Measurements from ENCODE around the gene TMEM134. TPM values are rescaled to one million over a fixed set of nuclear protein-coding genes. Genes with fewer than 3 reads are reported as not detected.

Gene TMEM134
- polyA plus RNA-seq, 1 experiment: 30.6 TPM

DNA sequence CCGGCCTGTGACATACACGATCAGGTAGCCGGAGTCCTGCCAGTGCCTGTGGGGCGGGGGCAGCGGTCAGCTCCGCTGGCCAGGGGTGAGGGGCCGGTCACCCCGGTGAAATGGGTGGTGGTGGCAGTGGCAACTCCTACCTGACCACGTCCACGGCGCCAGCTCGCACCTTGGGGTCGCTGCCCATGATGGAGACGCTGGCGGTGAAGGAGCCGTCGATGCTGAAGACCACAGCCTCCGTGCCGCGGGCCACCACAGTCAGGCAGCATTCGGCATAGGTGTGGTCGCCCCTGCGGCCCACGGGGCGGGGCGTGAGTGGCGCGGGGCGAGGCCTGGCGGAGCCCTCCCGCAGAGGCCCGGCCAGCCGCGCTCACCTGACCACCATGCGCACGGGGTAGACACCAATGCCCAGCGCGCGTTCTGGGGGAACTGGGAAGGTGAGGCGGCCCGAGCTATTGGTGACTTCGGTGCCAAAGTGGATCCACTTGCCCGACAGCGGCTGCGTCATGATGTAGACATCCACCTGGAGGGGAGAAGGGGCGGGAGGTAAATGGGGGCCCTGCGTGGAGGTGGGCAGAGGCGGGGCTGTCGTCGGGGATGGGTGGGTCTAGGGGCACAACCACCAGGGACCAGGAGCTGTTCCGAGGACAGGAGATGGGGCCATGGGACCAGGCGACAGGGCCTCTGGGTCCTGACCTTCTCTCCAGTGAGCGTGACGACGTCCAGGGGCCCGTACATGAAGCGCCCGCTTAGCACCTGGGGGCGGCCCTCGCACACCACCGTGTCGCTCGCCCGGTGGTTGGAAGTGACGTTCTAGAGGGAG, 24.7 kb upstream of the TMEM134 start:
- DNase-seq (ENCODE audit: low read depth): no peak
- Histone ChIP-seq H3K36me3 (ENCODE audit: control insufficient read depth, insufficient read depth, low read length) (peaks cover 32% of the 10 kb centered on the region), H3K4me3 (ENCODE audit: low read depth, low read length) (no peak overlapping the region), H3K27me3 (ENCODE audit: control insufficient read depth, insufficient read depth, low read length) (no peaks in the 10 kb centered on the region)
- ChIA-PET POLR2A (no interaction called here), CTCF (no interaction called here)
- TF ChIP-seq, protein P1, sequence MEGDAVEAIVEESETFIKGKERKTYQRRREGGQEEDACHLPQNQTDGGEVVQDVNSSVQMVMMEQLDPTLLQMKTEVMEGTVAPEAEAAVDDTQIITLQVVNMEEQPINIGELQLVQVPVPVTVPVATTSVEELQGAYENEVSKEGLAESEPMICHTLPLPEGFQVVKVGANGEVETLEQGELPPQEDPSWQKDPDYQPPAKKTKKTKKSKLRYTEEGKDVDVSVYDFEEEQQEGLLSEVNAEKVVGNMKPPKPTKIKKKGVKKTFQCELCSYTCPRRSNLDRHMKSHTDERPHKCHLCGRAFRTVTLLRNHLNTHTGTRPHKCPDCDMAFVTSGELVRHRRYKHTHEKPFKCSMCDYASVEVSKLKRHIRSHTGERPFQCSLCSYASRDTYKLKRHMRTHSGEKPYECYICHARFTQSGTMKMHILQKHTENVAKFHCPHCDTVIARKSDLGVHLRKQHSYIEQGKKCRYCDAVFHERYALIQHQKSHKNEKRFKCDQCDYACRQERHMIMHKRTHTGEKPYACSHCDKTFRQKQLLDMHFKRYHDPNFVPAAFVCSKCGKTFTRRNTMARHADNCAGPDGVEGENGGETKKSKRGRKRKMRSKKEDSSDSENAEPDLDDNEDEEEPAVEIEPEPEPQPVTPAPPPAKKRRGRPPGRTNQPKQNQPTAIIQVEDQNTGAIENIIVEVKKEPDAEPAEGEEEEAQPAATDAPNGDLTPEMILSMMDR (IDR thresholded peaks at IDR 0.05; ENCODE audit: insufficient read depth, low read depth, low read length): no peak

DNA sequence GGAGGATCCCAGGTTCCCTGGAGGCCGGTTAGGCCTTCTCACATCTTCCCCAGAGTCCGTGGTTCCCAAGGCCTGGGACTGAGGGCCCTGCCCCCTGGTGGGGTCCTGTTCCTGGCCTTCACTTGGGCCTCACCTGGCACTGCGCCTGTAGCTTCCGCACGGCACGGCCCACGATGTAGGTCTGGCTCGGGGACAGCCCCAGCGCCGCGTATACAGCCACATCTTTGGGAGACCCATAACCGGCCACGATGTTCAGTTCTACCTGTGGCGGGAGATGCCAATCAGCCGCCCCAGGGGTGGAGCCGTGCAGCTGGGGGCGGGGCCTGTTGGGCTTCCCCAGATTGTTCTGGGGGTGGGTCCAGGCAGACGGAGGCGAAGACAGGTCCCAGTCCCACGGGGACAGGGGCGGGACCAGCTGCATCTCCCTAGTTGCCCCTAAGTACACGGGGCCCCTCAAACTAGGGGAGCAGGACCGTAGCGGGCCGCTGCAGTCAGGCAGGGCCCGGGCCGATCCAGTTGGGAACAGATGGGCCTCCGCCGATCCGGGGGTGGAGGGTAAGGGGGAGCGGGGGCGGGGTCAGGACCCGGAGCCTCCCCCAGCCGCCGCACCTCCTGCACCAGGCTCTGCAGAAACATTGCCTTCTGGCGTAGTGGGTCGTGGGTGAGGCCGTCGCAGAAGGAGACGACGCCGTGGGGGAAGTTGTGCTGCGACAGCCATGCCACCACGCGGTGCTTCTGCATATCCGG, 23.9 kb upstream of the TMEM134 start:
- TF ChIP-seq, protein P1 (IDR thresholded peaks at IDR 0.05; ENCODE audit: insufficient read depth, low read depth, low read length): no peak
- H3K36me3 ChIP-seq (ENCODE audit: control insufficient read depth, insufficient read depth, low read length): peaks cover 34% of the 10 kb centered on the region
- no peaks in the 10 kb centered on the region for H3K27me3 ChIP-seq (ENCODE audit: control insufficient read depth, insufficient read depth, low read length)
- ChIA-PET POLR2A (no interaction called here), CTCF (interaction anchor here (0.8 kb wide), 1 partner anchor 142 kb away, joined by 3 read pairs; no protein-coding TSS in a partner anchor)
- H3K4me3 ChIP-seq (ENCODE audit: low read depth, low read length): no peak overlapping the region
- DNase-seq (ENCODE audit: low read depth): no peak

DNA sequence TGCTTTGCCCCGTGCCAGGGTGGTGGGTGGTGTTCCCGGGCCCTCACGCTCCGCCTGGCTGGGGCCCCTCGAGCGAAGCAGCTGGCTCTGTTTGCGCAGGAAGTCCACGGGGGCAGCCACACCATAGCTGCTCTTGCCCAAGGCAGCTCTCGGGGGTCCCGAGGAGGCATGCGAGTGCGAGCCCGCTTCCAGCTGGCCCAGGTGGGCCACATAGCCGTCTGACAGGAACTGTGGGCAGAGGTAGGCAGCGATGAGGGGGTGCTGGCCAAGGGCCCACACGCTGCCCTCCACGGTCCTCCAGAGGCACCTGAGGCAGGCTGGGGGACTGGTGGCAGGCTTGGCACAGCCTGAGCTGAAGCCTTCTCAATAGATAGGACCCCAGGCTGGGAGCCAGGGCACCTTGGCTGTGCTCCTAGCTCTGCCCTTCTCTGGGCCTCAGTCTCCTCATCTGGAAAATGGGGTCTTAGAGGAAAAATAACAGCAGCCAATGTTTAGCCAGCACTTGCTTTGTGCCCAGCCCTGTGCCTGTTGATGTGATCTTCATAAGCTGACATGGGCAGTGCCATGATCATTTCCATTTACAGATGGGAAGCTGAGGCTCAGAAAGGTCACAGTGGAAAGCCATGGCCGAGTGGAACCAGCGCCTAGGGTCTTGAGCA, 23.1 kb upstream of the TMEM134 start:
- Histone ChIP-seq H3K27me3 (ENCODE audit: control insufficient read depth, insufficient read depth, low read length) (no peaks in the 10 kb centered on the region), H3K4me3 (ENCODE audit: low read depth, low read length) (no peak overlapping the region), H3K36me3 (ENCODE audit: control insufficient read depth, insufficient read depth, low read length) (peaks cover 35% of the 10 kb centered on the region)
- TF ChIP-seq, protein P1 (IDR thresholded peaks at IDR 0.05; ENCODE audit: insufficient read depth, low read depth, low read length): no peak
- CTCF ChIA-PET: interaction anchor here (0.8 kb wide), 1 partner anchor 141 kb away, joined by 3 read pairs; no protein-coding TSS in a partner anchor
- POLR2A ChIA-PET: no interaction called here
- DNase-seq (ENCODE audit: low read depth): no peak

DNA sequence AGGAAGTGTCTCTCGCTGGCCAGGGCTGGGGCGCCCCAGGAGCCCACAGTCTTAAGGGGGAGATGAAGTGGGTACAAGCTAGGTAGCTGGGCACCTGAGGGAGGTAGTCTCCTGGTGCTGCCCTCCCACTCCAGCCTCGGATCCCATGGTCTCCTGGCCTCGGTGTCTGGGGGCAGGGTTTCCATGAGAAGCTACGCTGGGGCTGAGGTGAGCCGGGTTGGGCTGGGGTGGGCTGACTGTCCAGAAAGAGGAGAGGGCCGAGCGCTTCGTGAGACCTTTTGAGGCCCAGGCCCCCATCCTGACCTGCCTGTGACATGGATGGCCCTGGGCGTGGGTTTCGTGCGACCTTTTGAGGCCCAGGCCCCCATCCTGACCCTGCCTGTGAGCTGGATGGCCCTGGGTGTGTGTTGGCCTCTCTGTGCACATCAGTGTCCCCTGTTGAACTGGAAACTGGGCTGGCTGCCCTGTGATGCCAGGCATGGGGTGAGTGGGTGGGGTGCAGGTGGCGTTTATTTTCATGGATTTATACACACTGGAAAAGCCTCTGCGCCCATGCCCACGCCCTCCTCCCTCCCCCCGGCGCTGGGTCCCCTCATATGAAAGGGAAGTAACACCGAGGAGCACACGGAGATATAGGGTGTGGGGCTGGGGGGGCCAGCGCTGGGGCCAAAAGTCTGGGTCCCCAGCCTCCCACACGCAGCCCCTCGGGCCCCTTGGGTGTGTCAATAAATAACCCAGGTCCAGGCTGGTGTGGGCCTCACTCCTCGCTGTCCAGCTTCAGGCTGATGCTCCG, 22.4 kb upstream of the TMEM134 start:
- TF ChIP-seq, protein P1 (IDR thresholded peaks at IDR 0.05; ENCODE audit: insufficient read depth, low read depth, low read length): no peak
- CTCF ChIA-PET: interaction anchor here (1.2 kb wide), 1 partner anchor 13 kb away, joined by 3 read pairs; no protein-coding TSS in a partner anchor
- H3K4me3 ChIP-seq (ENCODE audit: low read depth, low read length): no peak overlapping the region
- POLR2A ChIA-PET: no interaction called here
- peaks cover 36% of the 10 kb centered on the region for H3K36me3 ChIP-seq (ENCODE audit: control insufficient read depth, insufficient read depth, low read length)
- no peaks in the 10 kb centered on the region for H3K27me3 ChIP-seq (ENCODE audit: control insufficient read depth, insufficient read depth, low read length)
- no peak for DNase-seq (ENCODE audit: low read depth)
